A549 (cell line): ENCODE results near the gene DOCK7. TPM values are rescaled to one million over a fixed set of nuclear protein-coding genes. Genes with fewer than 3 reads are reported as not detected.

Source experiments
- ATAC-seq, 2 experiments: fragments of 200-7000 bp in 1 of 2; fragments of >200 bp in 1 of 2; cut with Nextera tagmentation in 1 of 2; cut with Tn5 transposase in 1 of 2; 3 replicates each; pipeline versions ENCODE4 v1.8.0 to v1.9.1; 2018 to 2020; ENCODE audit warnings: mild to moderate bottlenecking in 1 of 2, moderate library complexity in 1 of 2
- CTCF ChIA-PET: fragments of 300-600 bp; sonication (Branson Sonifier 250); formaldehyde crosslinking; extraction: SDS; loops from one replicate; lab custom pipeline; 2021; ENCODE audit warnings: antibody characterized with exemption, inconsistent platforms; lab: Yijun Ruan, JAX
- POLR2A ChIA-PET: fragments of 350-600 bp; formaldehyde crosslinking; extraction: SDS; loops from one replicate; lab custom pipeline; 2021; ENCODE audit warnings: antibody characterized with exemption, inconsistent platforms; lab: Yijun Ruan, JAX
- DNase-seq, 2 experiments: peaks; one replicate each; pipeline versions ENCODE4 v3.0.0 to v3.0.0-alpha.2; 2011 to 2016; ENCODE audit warnings: low read depth in 1 of 2, low spot score in 1 of 2
- FAIRE-seq: peaks from 2 replicates; lab custom pipeline; 2011; peaks lifted over from hg19 to GRCh38; lab: Jason Lieb, UNC
- H3K27ac ChIP-seq, 2 experiments: fragments of >200 bp; sonication (Bioruptor Twin); formaldehyde crosslinking; 3 replicates each; pipeline ENCODE4 v1.5.1; 2016 to 2017
- H3K4me1 ChIP-seq: fragments of >200 bp; sonication (Bioruptor Twin); formaldehyde crosslinking; 3 replicates; pipeline ENCODE4 v1.6.1; 2016
- H3K4me2 ChIP-seq: fragments of >200 bp; sonication (Bioruptor Twin); formaldehyde crosslinking; 3 replicates; pipeline ENCODE4 v1.6.1; 2016
- H3K4me3 ChIP-seq: fragments of >200 bp; sonication (Bioruptor Twin); formaldehyde crosslinking; 3 replicates; pipeline ENCODE4 v1.5.1; 2016
- H3K9me3 ChIP-seq: fragments of >200 bp; sonication (Bioruptor Twin); formaldehyde crosslinking; 3 replicates; pipeline ENCODE4 v1.6.1; 2016
- BCL3 ChIP-seq: fragments of >200 bp; sonication (Bioruptor Twin); formaldehyde crosslinking; IDR thresholded peaks from 3 replicates; pipeline ENCODE4 v1.6.1; 2016
- CBX8 ChIP-seq: fragments of 200-600 bp; sonication (generic); IDR thresholded peaks from 2 replicates; pipeline ENCODE4 v1.6.1; 2016
- CTCF ChIP-seq: fragments of >200 bp; sonication (Bioruptor Twin); formaldehyde crosslinking; IDR thresholded peaks from 3 replicates; pipeline ENCODE4 v1.5.1; 2016
- EHF ChIP-seq: fragments of 250-450 bp; sonication (Bioruptor Pico); IDR thresholded peaks from 2 replicates; pipeline ENCODE4 v1.5.0; 2020; ENCODE audit warnings: mild to moderate bottlenecking
- EP300 ChIP-seq, 2 experiments: fragments of >200 bp; sonication (Bioruptor Twin); formaldehyde crosslinking; IDR thresholded peaks; 2 replicates in 1 of 2; 3 replicates in 1 of 2; pipeline ENCODE4 v1.6.1; 2016 to 2017
- FOSL2 ChIP-seq, 2 experiments: fragments of 450-650 bp in 1 of 2; fragments of >200 bp in 1 of 2; sonication (Bioruptor Twin) in 1 of 2; formaldehyde crosslinking; IDR thresholded peaks; 2 replicates each; pipeline versions ENCODE4 v1.5.0 to v1.6.1; 2016 to 2020; ENCODE audit warnings: mild to moderate bottlenecking in 1 of 2, moderate library complexity in 1 of 2
- HEYL ChIP-seq: fragments of 250-450 bp; sonication (Bioruptor Pico); IDR thresholded peaks from 2 replicates; pipeline ENCODE4 v1.8.0; 2021; ENCODE audit warnings: mild to moderate bottlenecking, moderate library complexity
- HOXA7 ChIP-seq: fragments of 250-450 bp; sonication (Bioruptor Pico); IDR thresholded peaks from 2 replicates; pipeline ENCODE4 v1.5.0; 2020; ENCODE audit warnings: mild to moderate bottlenecking, moderate library complexity
- HOXB5 ChIP-seq: fragments of 250-450 bp; sonication (Bioruptor Pico); IDR thresholded peaks from 2 replicates; pipeline ENCODE4 v1.5.0; 2020; ENCODE audit warnings: mild to moderate bottlenecking, moderate library complexity
- JUN ChIP-seq, 2 experiments: fragments of >200 bp; sonication (Bioruptor Twin); formaldehyde crosslinking; IDR thresholded peaks; 2 replicates in 1 of 2; 3 replicates in 1 of 2; pipeline ENCODE4 v1.6.1; 2016 to 2017
- KDM5A ChIP-seq: fragments of 200-600 bp; sonication (generic); IDR thresholded peaks from 2 replicates; pipeline ENCODE4 v1.6.1; 2016; ENCODE audit warnings: antibody characterized with exemption, mild to moderate bottlenecking
- MAFK ChIP-seq: fragments of 450-650 bp; IDR thresholded peaks from 2 replicates; pipeline ENCODE4 v1.6.1; 2014; ENCODE audit not compliant: partially characterized antibody
- MAZ ChIP-seq: fragments of 150-350 bp; IDR thresholded peaks from 2 replicates; pipeline ENCODE4 v1.6.1; 2014; ENCODE audit warnings: antibody characterized with exemption, low read depth, low read length, borderline replicate concordance
- NFE2L2 ChIP-seq: fragments of 150-350 bp; conservative IDR thresholded peaks from 2 replicates; pipeline ENCODE4 v1.6.1; 2014; ENCODE audit warnings: low read length
- NPAS2 ChIP-seq: fragments of 250-450 bp; sonication (Bioruptor Pico); IDR thresholded peaks from 2 replicates; pipeline ENCODE4 v1.8.0; 2022; ENCODE audit warnings: mild to moderate bottlenecking, moderate library complexity, borderline replicate concordance
- POLR2A ChIP-seq: IDR thresholded peaks from 2 replicates; pipeline ENCODE4 v1.6.1; 2012; ENCODE audit warnings: mild to moderate bottlenecking, low read length
- RAD21 ChIP-seq, 2 experiments: fragments of >200 bp in 1 of 2; sonication (Bioruptor Twin) in 1 of 2; formaldehyde crosslinking in 1 of 2; IDR thresholded peaks in 1 of 2; conservative IDR thresholded peaks in 1 of 2; 2 replicates in 1 of 2; 3 replicates in 1 of 2; pipeline ENCODE4 v1.6.1; 2012 to 2018; ENCODE audit warnings: inconsistent platforms in 1 of 2
- REST ChIP-seq: fragments of 200-600 bp; sonication (generic); IDR thresholded peaks from 2 replicates; pipeline ENCODE4 v1.6.1; 2016; ENCODE audit warnings: antibody characterized with exemption, mild to moderate bottlenecking, moderate library complexity
- ZNF302 ChIP-seq: fragments of 250-450 bp; sonication (Bioruptor Pico); IDR thresholded peaks from 2 replicates; pipeline ENCODE4 v1.9.0; 2021; ENCODE audit warnings: inconsistent platforms, mild to moderate bottlenecking, moderate library complexity
- WGBS: methylation state at CpG from one replicate; pipeline ENCODE4 v1.1.6; 2017; ENCODE audit errors: missing lambda C conversion rate; 5-methylcytosine and 5-hydroxymethylcytosine counted together
- polyA plus RNA-seq, 4 experiments: library from polyadenylated mRNA; depleted of rRNA in 3 of 4; stranded (reverse); fragments of >200 nt; fragmentation: RNase III in 1 of 4; extraction: RNeasy Plus Mini Kit Qiagen cat#74134 plus additional on column Dnase treatment in 1 of 4; gene quantifications; 2 replicates in 3 of 4; 3 replicates in 1 of 4; pipeline ENCODE4 v1.2.3, GENCODE V29; 2011 to 2017
- TF ChIP-seq, protein P1 (sequence below): fragments of >200 bp; sonication (Bioruptor Twin); formaldehyde crosslinking; IDR thresholded peaks from 2 replicates; pipeline ENCODE4 v1.6.1; 2016
- TF ChIP-seq, protein P2 (sequence below): IDR thresholded peaks from 2 replicates; pipeline ENCODE4 v1.6.1; 2012
- TF ChIP-seq, protein P3 (sequence below): fragments of 250-450 bp; sonication (Bioruptor Pico); IDR thresholded peaks from 2 replicates; pipeline ENCODE4 v1.5.0; 2021; ENCODE audit warnings: mild to moderate bottlenecking, moderate library complexity, borderline replicate concordance

DOCK7 gene
- polyA plus RNA-seq, 2 of the 4 experiments (the other 2 are of a cell fraction) = 25.5 to 33.3 TPM

GRCh38 chr1:62433861-62434617, 254.1 kb downstream of the DOCK7 start:
- FAIRE-seq (no peak), ATAC-seq (no peak), DNase-seq (no peak)
- peaks cover 3% of the 10 kb centered on the region; the same call in 1 of the 3 replicates for H3K4me1 ChIP-seq
- H3K9me3 ChIP-seq = no peaks in the 10 kb centered on the region
- no peak overlapping the region for H3K4me3 ChIP-seq
- TF ChIP-seq, protein P1, sequence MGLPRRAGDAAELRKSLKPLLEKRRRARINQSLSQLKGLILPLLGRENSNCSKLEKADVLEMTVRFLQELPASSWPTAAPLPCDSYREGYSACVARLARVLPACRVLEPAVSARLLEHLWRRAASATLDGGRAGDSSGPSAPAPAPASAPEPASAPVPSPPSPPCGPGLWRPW = no peak
- TF ChIP-seq BCL3 = no peak
- no peak for TF ChIP-seq MAZ
- TF ChIP-seq FOSL2 (IDR thresholded peaks at IDR 0.05) = no peak
- no peak for TF ChIP-seq FOSL2 (CRISPR knock-in tag; IDR thresholded peaks at IDR 0.05)
- TF ChIP-seq HEYL (CRISPR knock-in tag) = no peak
- TF ChIP-seq RAD21 (conservative IDR thresholded peaks at IDR 0.05 in 1 of 2, IDR thresholded peaks at IDR 0.05 in 1 of 2) = no peak
- TF ChIP-seq, protein P2, sequence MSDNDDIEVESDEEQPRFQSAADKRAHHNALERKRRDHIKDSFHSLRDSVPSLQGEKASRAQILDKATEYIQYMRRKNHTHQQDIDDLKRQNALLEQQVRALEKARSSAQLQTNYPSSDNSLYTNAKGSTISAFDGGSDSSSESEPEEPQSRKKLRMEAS = no peak
- no peak for TF ChIP-seq NFE2L2
- TF ChIP-seq HOXB5 (CRISPR knock-in tag) = no peak
- TF ChIP-seq POLR2A = no peak
- TF ChIP-seq, protein P3, sequence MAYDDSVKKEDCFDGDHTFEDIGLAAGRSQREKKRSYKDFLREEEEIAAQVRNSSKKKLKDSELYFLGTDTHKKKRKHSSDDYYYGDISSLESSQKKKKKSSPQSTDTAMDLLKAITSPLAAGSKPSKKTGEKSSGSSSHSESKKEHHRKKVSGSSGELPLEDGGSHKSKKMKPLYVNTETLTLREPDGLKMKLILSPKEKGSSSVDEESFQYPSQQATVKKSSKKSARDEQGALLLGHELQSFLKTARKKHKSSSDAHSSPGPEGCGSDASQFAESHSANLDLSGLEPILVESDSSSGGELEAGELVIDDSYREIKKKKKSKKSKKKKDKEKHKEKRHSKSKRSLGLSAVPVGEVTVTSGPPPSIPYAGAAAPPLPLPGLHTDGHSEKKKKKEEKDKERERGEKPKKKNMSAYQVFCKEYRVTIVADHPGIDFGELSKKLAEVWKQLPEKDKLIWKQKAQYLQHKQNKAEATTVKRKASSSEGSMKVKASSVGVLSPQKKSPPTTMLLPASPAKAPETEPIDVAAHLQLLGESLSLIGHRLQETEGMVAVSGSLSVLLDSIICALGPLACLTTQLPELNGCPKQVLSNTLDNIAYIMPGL = no peak
- H3K4me2 ChIP-seq = no peak overlapping the region
- WGBS = 88% methylated on average over 10 of the region's 10 CpGs
- H3K27ac ChIP-seq = no peak overlapping the region
- CTCF ChIA-PET = interaction anchor here (0.6 to 1.7 kb wide), 3 partner anchors 144 to 353 kb away, joined by 3 read pairs; no protein-coding TSS in a partner anchor
- POLR2A ChIA-PET = no interaction called here

DNA sequence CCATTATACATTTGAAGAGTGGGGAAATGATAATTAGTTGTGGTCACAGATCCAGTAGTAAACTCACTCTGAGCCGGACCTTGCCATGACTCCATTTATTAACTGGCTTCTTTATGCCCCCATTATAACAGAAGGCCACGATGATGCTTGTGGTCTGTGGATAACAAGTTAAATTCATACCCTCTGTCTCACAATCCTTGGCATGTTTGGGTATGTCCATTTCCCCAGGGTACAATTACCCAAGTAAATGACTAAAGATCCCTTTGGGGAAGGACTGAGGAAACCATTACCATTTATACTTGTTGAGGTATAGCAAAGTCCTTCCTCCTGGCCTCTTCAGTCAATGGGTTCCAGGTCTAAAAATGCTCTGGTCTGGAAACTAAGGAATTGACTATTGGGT, 258.6 kb downstream of the DOCK7 start:
- no peak overlapping the region for H3K4me2 ChIP-seq

More for the DNA sequence above, 258.6 kb downstream of the DOCK7 start:
- CTCF ChIA-PET = no interaction called here
- FAIRE-seq (no peak), DNase-seq (no peak), ATAC-seq (no peak)
- Histone ChIP-seq H3K9me3 (no peaks in the 10 kb centered on the region), H3K27ac (no peak overlapping the region)
- WGBS = 18% methylated on average over 2 of the region's 2 CpGs
- TF ChIP-seq RAD21 (conservative IDR thresholded peaks at IDR 0.05 in 1 of 2, IDR thresholded peaks at IDR 0.05 in 1 of 2) (no peak), KDM5A (no peak), HOXA7 (CRISPR knock-in tag) (no peak), JUN (IDR thresholded peaks at IDR 0.05) (no peak), NPAS2 (CRISPR knock-in tag) (no peak), CBX8 (no peak), REST (no peak), ZNF302 (CRISPR knock-in tag) (no peak), EP300 (IDR thresholded peaks at IDR 0.05) (no peak), CTCF (no peak), EHF (CRISPR knock-in tag) (no peak), MAFK (no peak)
- TF ChIP-seq, protein P3 = no peak
- TF ChIP-seq, protein P2 = no peak
- TF ChIP-seq, all 56 proteins: peak for 0
- Histone ChIP-seq H3K4me3 (no peak overlapping the region), H3K4me1 (peaks cover 5% of the 10 kb centered on the region; the same call in 2 of the 3 replicates)
- POLR2A ChIA-PET = no interaction called here
